Measurements from ENCODE around the gene SIGLEC15.

DNA sequence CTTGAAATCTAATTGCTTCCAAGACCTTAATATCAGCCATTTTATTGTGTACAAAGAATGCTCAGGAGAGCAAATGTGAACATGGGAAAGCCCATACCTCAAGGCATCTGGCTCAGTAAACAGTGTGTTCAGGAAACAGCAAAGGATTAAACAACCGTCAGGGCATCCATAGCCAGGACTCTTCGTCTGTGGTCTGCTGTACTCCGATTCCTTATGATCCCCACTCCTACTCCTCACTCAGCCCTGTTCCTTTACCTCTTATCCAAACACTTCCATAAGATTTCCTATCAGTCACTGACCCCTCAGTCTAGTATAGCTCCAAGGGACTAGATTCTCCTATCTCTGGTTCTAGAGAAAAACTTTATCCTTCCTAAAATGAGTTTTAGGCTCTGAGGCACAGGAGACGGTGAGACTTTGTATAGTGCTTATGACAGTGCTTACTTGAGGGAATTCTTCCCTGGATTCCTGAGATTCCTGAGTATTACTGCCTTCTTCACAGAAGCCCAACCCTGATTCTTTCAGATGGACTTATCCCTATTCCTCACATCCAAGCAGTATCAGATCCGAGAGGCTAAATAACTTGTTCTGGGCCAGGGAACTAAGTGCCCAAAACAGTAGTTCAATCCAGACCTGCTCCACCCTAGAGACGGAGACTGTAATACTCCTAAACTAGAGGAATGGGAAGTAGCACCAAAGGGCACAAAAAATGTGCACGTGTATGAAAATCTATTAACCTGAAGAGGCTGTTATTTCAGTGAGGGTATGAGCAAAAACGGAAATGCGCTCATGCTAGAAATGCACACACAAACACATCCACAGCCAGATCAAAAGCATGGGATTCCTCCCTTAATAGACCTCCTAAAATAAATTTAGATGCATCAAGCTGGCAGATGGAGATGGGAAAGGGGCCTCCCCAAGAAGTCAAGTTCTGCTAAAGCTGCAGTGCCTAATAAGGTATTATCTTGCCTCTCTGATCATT lies 42.1 kb upstream of the SIGLEC15 start:
- TF ChIP-seq, protein P1, sequence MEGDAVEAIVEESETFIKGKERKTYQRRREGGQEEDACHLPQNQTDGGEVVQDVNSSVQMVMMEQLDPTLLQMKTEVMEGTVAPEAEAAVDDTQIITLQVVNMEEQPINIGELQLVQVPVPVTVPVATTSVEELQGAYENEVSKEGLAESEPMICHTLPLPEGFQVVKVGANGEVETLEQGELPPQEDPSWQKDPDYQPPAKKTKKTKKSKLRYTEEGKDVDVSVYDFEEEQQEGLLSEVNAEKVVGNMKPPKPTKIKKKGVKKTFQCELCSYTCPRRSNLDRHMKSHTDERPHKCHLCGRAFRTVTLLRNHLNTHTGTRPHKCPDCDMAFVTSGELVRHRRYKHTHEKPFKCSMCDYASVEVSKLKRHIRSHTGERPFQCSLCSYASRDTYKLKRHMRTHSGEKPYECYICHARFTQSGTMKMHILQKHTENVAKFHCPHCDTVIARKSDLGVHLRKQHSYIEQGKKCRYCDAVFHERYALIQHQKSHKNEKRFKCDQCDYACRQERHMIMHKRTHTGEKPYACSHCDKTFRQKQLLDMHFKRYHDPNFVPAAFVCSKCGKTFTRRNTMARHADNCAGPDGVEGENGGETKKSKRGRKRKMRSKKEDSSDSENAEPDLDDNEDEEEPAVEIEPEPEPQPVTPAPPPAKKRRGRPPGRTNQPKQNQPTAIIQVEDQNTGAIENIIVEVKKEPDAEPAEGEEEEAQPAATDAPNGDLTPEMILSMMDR (conservative IDR thresholded peaks at IDR 0.05) = no peak
- TF ChIP-seq ZFX (IDR thresholded peaks at IDR 0.05) = no peak
